K562 (cell line): ENCODE measurements around the gene TCAP. TPM values are rescaled to one million over a fixed set of nuclear protein-coding genes. Genes with fewer than 3 reads are reported as not detected.

Source experiments
- ATAC-seq: fragments of 200-7000 bp; cut with Tn5 transposase; 3 replicates; pipeline ENCODE4 v1.9.1; 2020; ENCODE audit warnings: moderate library complexity
- BruUV-seq: library from RNA; stranded (reverse); fragments of 400-500 nt; replicated peaks from 2 replicates; lab custom pipeline; 2021; lab: Mats Ljungman, UMichigan
- CTCF ChIA-PET: fragments of 300-600 bp; formaldehyde crosslinking; extraction: SDS; loops from one replicate; lab custom pipeline; 2021; ENCODE audit warnings: low intra/inter-chr PET ratio; lab: Yijun Ruan, JAX
- POLR2A ChIA-PET: fragments of 300-600, 350-650 bp; sonication (Branson Sonifier 250); formaldehyde crosslinking; extraction: SDS; loops from one replicate; lab custom pipeline; 2021; ENCODE audit warnings: antibody characterized with exemption, inconsistent platforms; lab: Yijun Ruan, JAX
- DNase-seq, 4 experiments: peaks; one replicate each; pipeline versions ENCODE4 v3.0.0 to v3.0.0-alpha.2; 2011 to 2018; ENCODE audit warnings: low spot score in 3 of 4, mixed read lengths in 3 of 4; ENCODE audit errors: extremely low read depth in 1 of 4
- FAIRE-seq: peaks from 2 replicates; lab custom pipeline; 2011; peaks lifted over from hg19 to GRCh38; lab: Jason Lieb, UNC
- H2AFZ ChIP-seq: 2 replicates; pipeline ENCODE4 v1.6.0; 2011; ENCODE audit warnings: low read depth, low read length, control low read depth, inconsistent platforms
- H3K27ac ChIP-seq: fragments of 200-600 bp; 3 replicates; pipeline ENCODE4 v1.8.0; 2011; ENCODE audit warnings: low read depth, mild to moderate bottlenecking, control low read depth, inconsistent platforms, low read length, moderate library complexity, mixed read lengths; ENCODE audit errors: extremely low read depth
- H3K27me3 ChIP-seq, 2 experiments: fragments of 300-600 bp in 1 of 2; 2 replicates in 1 of 2; 3 replicates in 1 of 2; pipeline versions ENCODE4 v1.6.0 to v1.8.0; 2011; ENCODE audit warnings: inconsistent platforms in 2 of 2, low read length in 2 of 2, mild to moderate bottlenecking in 1 of 2, mixed read lengths in 1 of 2, moderate library complexity in 1 of 2; ENCODE audit not compliant: control insufficient read depth in 2 of 2, insufficient read depth in 2 of 2
- H3K36me3 ChIP-seq: fragments of 300-600 bp; 3 replicates; pipeline ENCODE4 v1.8.0; 2011; ENCODE audit warnings: mild to moderate bottlenecking, low read length, inconsistent platforms; ENCODE audit not compliant: control insufficient read depth, insufficient read depth
- H3K4me1 ChIP-seq, 2 experiments: fragments of 200-600 bp in 1 of 2; replicated peaks in 1 of 2; 2 replicates in 1 of 2; 3 replicates in 1 of 2; pipeline versions ENCODE4 v1.5.1 to v1.8.0; 2011; ENCODE audit warnings: inconsistent platforms in 2 of 2, low read length in 2 of 2, mild to moderate bottlenecking in 1 of 2, mixed read lengths in 1 of 2, moderate library complexity in 1 of 2; ENCODE audit not compliant: control insufficient read depth in 2 of 2, insufficient read depth in 2 of 2
- H3K4me2 ChIP-seq: 2 replicates; pipeline ENCODE4 v1.6.1; 2011; ENCODE audit warnings: low read length, control low read depth, inconsistent platforms, mixed read lengths; ENCODE audit not compliant: insufficient read depth
- H3K4me3 ChIP-seq: fragments of 200-600 bp; sonication (generic), shearing (Covaris generic); 2 replicates; pipeline ENCODE4 v1.5.1; 2016; ENCODE audit warnings: control low read depth, inconsistent platforms
- H3K79me2 ChIP-seq: fragments of 200-600 bp; 3 replicates; pipeline ENCODE4 v1.8.0; 2011; ENCODE audit warnings: low read length, inconsistent platforms; ENCODE audit not compliant: control insufficient read depth, insufficient read depth
- H3K9ac ChIP-seq, 2 experiments: 2 replicates each; pipeline versions ENCODE4 v1.6.0 to v1.6.1; 2011; ENCODE audit warnings: low read depth in 2 of 2, low read length in 2 of 2, control low read depth in 1 of 2, inconsistent platforms in 1 of 2, mild to moderate bottlenecking in 1 of 2, mixed read lengths in 1 of 2; ENCODE audit not compliant: insufficient read depth in 1 of 2
- H3K9me1 ChIP-seq: one replicate; pipeline ENCODE4 v1.6.0; 2011; ENCODE audit warnings: inconsistent platforms, mild to moderate bottlenecking, low read length, moderate library complexity; ENCODE audit not compliant: control insufficient read depth, insufficient read depth
- H3K9me3 ChIP-seq: replicated peaks from 2 replicates; pipeline ENCODE4 v1.5.1; 2011; ENCODE audit warnings: low read depth, low read length, inconsistent platforms; ENCODE audit not compliant: control insufficient read depth, insufficient read depth
- H4K20me1 ChIP-seq: replicated peaks from 2 replicates; pipeline ENCODE4 v1.6.1; 2011; ENCODE audit warnings: low read length, inconsistent platforms, mixed read lengths; ENCODE audit not compliant: control insufficient read depth, insufficient read depth
- HBP1 ChIP-seq: fragments of 450-650 bp; formaldehyde crosslinking; IDR thresholded peaks from 2 replicates; pipeline ENCODE4 v1.4.0; 2022; ENCODE audit warnings: missing genetic modification characterization
- NCOR1 ChIP-seq: fragments of 450-650 bp; IDR thresholded peaks from 2 replicates; pipeline ENCODE4 v1.6.1; 2016; ENCODE audit warnings: mild to moderate bottlenecking, moderate library complexity
- SPI1 ChIP-seq: IDR thresholded peaks from 2 replicates; pipeline ENCODE4 v1.6.1; 2011; ENCODE audit warnings: low read depth, low read length, control low read depth, borderline replicate concordance
- SRSF7 ChIP-seq: fragments of 200-400 bp; formaldehyde crosslinking; optimal IDR thresholded peaks from 2 replicates; pipeline ENCODE3; 2017; ENCODE audit warnings: mild to moderate bottlenecking, low read depth, low read length
- WGBS: fragments of 100-300 bp; shearing (Covaris generic); methylation state at CpG from one replicate; pipeline ENCODE4 v1.1.6; 2016; ENCODE audit warnings: low coverage, mixed read lengths; ENCODE audit not compliant: insufficient coverage; ENCODE audit errors: missing lambda C conversion rate; 5-methylcytosine and 5-hydroxymethylcytosine counted together
- in situ Hi-C: fragments of 300-500 bp; cut with MboI; formaldehyde crosslinking; loops from 4 replicates; pipeline ENCODE4 v1.15.0; 2018; ENCODE audit warnings: inconsistent platforms, mixed read lengths
- intact Hi-C: fragments of 100-400 bp; cut with micrococcal nuclease; formaldehyde crosslinking; loops from 2 replicates; pipeline ENCODE4 v1.14.2; 2022
- polyA plus RNA-seq, 8 experiments: library from polyadenylated mRNA; depleted of rRNA in 4 of 8; stranded (reverse) in 5 of 8; unstranded in 3 of 8; fragments of >200 nt; fragmentation: Nextera tagmentation in 2 of 8; fragmentation: Illumina TruSeq in 1 of 8; extraction: Ambion mirVana in 2 of 8; extraction: Trizol in 1 of 8; gene quantifications; 2 replicates each; pipeline versions ENCODE4 v1.2.1 to v1.2.3, GENCODE V29; 2011 to 2014; ENCODE audit warnings: inconsistent platforms in 1 of 8, missing spikeins in 1 of 8
- total RNA-seq, 7 experiments: library from RNA; depleted of rRNA in 6 of 7; stranded (reverse); fragments of >200 nt in 6 of 7; fragmentation: Illumina TruSeq in 2 of 7; extraction: Trizol in 2 of 7; gene quantifications; 2 replicates each; pipeline versions ENCODE4 v1.2.1 to v1.2.3, GENCODE V29; 2011 to 2021; ENCODE audit warnings: low replicate concordance in 1 of 7
- TF ChIP-seq, protein P1 (sequence below): fragments of 450-650 bp; formaldehyde crosslinking; IDR thresholded peaks from 2 replicates; pipeline ENCODE4 v1.4.0; 2020; ENCODE audit warnings: mild to moderate bottlenecking
- TF ChIP-seq, protein P2 (sequence below): sonication (generic); formaldehyde crosslinking; IDR thresholded peaks from 2 replicates; pipeline ENCODE4 v1.8.1; 2023; ENCODE audit warnings: mild to moderate bottlenecking, missing genetic modification reagents
- TF ChIP-seq, protein P3 (sequence below), 2 experiments: IDR thresholded peaks in 1 of 2; conservative IDR thresholded peaks in 1 of 2; 2 replicates each; pipeline ENCODE4 v1.6.1; 2016; ENCODE audit warnings: low read depth in 2 of 2, mild to moderate bottlenecking in 1 of 2, missing compliant biosample characterization in 1 of 2, missing genetic modification characterization in 1 of 2, moderate library complexity in 1 of 2

Gene TCAP
- total and polyA plus RNA-seq, 9 of the 15 experiments (the other 6 are each of a cell fraction or from before 2014, with no cell fraction given) = 0.33 to 1.4 (median 0.82) TPM; not detected in 2

DNA sequence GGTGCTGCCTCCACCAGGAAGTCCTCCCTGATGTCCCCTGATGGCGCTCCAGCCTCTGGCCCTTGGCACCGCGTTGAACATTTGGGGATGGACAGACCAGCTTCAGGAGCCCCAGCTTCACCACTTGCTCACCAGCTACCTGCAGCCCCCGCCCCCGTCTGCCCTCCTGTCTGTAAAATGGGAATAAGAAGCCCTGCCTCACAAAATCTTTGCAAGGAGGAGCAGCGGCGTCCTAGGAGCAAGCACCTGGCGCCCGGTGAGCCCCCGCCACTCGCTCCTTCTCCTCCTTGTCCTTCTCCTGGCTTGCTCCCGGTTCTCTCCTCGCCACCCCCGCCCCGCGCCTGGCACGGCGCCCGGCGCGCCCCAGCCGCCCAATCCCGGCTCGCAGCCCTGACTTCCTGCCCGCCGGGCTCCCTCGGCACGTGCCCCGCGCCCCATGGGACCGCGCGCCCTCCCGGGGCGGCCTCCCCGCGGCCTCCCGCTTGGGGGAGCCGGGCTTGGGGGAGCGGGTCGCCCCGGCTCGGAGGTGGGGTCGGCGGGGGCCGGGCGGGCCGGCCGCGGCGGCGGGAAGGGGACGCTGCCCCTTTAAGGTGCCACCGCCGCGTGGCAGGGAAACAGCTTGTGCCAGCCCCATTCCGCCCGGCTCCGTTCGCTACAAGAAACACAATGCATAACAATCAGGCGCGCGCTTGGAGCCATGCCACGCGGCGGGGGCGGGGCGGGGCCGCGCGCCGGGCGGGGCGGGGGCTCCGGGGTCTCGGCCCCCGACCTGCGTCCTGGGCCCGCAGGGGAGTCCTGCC, 47.5 kb upstream of the TCAP start (continued):
- TF ChIP-seq, protein P1, sequence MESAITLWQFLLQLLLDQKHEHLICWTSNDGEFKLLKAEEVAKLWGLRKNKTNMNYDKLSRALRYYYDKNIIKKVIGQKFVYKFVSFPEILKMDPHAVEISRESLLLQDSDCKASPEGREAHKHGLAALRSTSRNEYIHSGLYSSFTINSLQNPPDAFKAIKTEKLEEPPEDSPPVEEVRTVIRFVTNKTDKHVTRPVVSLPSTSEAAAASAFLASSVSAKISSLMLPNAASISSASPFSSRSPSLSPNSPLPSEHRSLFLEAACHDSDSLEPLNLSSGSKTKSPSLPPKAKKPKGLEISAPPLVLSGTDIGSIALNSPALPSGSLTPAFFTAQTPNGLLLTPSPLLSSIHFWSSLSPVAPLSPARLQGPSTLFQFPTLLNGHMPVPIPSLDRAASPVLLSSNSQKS (CRISPR knock-in tag) = no peak
- TF ChIP-seq, protein P2, sequence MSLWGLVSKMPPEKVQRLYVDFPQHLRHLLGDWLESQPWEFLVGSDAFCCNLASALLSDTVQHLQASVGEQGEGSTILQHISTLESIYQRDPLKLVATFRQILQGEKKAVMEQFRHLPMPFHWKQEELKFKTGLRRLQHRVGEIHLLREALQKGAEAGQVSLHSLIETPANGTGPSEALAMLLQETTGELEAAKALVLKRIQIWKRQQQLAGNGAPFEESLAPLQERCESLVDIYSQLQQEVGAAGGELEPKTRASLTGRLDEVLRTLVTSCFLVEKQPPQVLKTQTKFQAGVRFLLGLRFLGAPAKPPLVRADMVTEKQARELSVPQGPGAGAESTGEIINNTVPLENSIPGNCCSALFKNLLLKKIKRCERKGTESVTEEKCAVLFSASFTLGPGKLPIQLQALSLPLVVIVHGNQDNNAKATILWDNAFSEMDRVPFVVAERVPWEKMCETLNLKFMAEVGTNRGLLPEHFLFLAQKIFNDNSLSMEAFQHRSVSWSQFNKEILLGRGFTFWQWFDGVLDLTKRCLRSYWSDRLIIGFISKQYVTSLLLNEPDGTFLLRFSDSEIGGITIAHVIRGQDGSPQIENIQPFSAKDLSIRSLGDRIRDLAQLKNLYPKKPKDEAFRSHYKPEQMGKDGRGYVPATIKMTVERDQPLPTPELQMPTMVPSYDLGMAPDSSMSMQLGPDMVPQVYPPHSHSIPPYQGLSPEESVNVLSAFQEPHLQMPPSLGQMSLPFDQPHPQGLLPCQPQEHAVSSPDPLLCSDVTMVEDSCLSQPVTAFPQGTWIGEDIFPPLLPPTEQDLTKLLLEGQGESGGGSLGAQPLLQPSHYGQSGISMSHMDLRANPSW (CRISPR knock-in tag) = no peak

DNA sequence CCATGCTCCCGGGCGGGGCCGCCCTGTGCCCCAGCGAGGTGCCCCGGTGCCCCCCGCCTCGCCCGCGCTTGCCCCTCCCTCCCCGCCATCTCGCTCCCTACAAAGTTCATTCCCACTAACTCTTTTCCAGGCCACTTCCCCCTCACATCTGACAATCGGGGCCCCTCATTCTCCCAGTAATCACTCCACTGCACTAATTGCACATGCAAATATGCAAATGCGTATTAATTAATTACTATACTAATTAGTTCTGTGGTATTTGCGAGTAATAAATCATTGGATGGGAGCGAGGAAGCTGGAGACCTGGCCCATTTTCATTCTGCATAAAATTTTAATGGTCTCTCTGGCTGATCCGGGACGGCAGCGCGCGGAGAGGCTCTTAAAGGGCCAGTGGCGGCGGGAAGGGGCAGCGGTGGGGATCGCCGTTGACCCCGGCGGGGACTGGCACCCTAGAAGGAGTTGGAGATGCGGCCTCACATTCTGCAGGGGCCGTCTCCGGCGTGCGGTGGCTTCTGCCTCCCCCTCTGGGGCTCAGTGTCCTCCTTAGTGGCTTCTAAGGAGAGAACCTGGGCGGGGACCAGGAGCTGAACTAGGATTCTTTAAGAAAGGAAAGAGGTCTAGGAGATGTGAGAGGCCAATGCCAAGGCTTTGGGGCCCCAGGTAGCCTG, 46.8 kb upstream of the TCAP start:
- POLR2A ChIA-PET = interaction anchor here (0.5 to 1.6 kb wide), 4 partner anchors 47 to 540 kb away, joined by 3 to 7 read pairs (median 4); partner anchors contain the start of genes ERBB2 and TCAP
- WGBS = 2% methylated on average over 23 of the region's 33 CpGs
- H3K9me1 ChIP-seq = no peaks in the 10 kb centered on the region
- H3K27me3 ChIP-seq = peaks cover 6 to 41% of the 10 kb centered on the region in 2 experiments; a peak in 2 of 5 replicates
- CTCF ChIA-PET = interaction anchor here (0.8 kb wide), 1 partner anchor 53 kb away, joined by 3 read pairs; no protein-coding TSS in a partner anchor
- no peaks in the 10 kb centered on the region for H3K36me3 ChIP-seq
- no peaks in the 10 kb centered on the region for H3K79me2 ChIP-seq
- peak overlapping the region in 1 of 2 experiments; percentile 70; a peak in 2 of 4 replicates for H3K9ac ChIP-seq
- no peak for FAIRE-seq
- no peak overlapping the region for H3K27ac ChIP-seq
- peak overlapping the region; percentile 50 for H3K4me2 ChIP-seq
- H3K9me3 ChIP-seq = no peaks in the 10 kb centered on the region
- BruUV-seq = no TSS peak
- peak overlapping the region; percentile 44 for H3K4me3 ChIP-seq
- in situ Hi-C loops = no loop called here
- no peaks in the 10 kb centered on the region for H4K20me1 ChIP-seq
- DNase-seq = peak in 1 of 4 experiments; percentile 24
- H3K4me1 ChIP-seq = peaks cover 3 to 26% of the 10 kb centered on the region in 2 experiments; a peak in 3 of 5 replicates
- intact Hi-C loops = loop anchor here (5.0 kb wide), 1 partner anchor 411 kb away; no protein-coding TSS in a partner anchor
- ATAC-seq = no peak
- H2AFZ ChIP-seq = peak overlapping the region; percentile 49
- TF ChIP-seq NCOR1 (no peak), SPI1 (0 out of 2 replicates have a peak, but pooled peaks have one; percentile 12), SRSF7 (no peak), HBP1 (CRISPR knock-in tag) (no peak)
- TF ChIP-seq, protein P3, sequence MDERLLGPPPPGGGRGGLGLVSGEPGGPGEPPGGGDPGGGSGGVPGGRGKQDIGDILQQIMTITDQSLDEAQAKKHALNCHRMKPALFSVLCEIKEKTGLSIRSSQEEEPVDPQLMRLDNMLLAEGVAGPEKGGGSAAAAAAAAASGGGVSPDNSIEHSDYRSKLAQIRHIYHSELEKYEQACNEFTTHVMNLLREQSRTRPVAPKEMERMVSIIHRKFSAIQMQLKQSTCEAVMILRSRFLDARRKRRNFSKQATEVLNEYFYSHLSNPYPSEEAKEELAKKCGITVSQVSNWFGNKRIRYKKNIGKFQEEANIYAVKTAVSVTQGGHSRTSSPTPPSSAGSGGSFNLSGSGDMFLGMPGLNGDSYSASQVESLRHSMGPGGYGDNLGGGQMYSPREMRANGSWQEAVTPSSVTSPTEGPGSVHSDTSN (CRISPR knock-in tag; IDR thresholded peaks at IDR 0.05; ENCODE audit: low read depth) = no peak
- TF ChIP-seq, protein P3 (tag; conservative IDR thresholded peaks at IDR 0.05; ENCODE audit: low read depth) = 0 out of 2 replicates have a peak, but pooled peaks have one; percentile 9
